ENCODE measurements around the gene SETX.

SETX gene

DNA sequence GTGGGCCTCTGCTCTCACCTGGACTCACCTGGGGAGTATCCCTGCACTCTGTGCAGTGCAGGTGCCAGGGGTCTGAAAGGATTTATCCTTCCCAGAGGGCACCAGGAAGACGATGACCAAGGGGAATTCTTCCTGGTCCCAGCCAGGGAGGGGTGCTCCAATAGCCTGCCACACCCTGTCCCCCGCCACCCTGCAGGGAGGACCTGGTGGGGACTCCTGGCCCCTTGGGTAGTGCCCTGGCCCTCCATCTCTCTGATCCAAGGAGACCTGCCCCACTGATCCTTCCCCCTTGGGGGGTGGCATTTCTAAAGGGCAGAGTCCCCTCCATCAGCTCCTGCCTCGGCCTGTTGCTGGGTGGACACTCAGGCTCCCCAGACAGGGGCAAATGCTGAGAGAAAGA lies 122.3 kb downstream of the SETX start:
- TF ChIP-seq, protein P1, sequence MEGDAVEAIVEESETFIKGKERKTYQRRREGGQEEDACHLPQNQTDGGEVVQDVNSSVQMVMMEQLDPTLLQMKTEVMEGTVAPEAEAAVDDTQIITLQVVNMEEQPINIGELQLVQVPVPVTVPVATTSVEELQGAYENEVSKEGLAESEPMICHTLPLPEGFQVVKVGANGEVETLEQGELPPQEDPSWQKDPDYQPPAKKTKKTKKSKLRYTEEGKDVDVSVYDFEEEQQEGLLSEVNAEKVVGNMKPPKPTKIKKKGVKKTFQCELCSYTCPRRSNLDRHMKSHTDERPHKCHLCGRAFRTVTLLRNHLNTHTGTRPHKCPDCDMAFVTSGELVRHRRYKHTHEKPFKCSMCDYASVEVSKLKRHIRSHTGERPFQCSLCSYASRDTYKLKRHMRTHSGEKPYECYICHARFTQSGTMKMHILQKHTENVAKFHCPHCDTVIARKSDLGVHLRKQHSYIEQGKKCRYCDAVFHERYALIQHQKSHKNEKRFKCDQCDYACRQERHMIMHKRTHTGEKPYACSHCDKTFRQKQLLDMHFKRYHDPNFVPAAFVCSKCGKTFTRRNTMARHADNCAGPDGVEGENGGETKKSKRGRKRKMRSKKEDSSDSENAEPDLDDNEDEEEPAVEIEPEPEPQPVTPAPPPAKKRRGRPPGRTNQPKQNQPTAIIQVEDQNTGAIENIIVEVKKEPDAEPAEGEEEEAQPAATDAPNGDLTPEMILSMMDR (IDR thresholded peaks at IDR 0.05; ENCODE audit: unreplicated experiment in 3 of 3) = no peak
- no peak overlapping the region for H3K27ac Mint-ChIP-seq
- no peak overlapping the region for H3K4me3 Mint-ChIP-seq
- H3K27me3 Mint-ChIP-seq (ENCODE audit: low read depth) = peaks cover 51% of the 10 kb centered on the region
- no peaks in the 10 kb centered on the region for H3K36me3 Mint-ChIP-seq (ENCODE audit: low read depth)
- no peaks in the 10 kb centered on the region for H3K9me3 Mint-ChIP-seq
- H3K4me1 Mint-ChIP-seq = peaks cover 11% of the 10 kb centered on the region

DNA sequence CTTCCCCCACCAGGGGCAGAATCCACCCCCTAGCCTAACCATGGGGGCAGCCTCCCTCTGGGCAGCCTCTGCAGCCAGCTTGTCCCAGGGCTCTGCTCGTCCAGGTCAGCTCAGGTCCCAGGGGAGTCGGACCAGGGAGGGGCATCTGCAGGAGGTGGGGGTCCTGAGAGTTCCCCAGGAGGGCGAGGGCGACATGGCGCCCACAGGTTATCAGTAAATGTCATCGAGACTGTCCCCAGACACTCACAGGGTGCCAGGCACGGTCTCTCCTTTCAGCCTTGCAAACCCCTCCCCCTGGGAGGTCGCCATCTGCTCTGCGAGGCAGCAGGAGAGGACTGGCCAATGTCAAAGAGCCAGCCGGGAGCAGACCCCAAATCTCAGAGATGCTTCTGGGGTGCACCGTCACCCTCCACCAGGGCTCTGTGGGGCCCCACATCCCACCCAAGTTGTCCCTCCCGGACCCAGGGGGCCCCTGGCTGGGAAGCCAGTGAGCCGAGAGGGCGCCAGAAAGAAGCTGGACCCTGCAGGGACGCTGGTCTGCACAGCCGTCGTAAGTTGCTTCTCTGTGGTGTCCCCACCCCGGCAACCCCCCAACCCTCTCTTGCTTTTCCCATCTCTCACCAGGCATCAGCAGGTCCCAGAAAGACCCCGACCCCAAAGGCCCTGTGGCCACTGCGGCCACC lies 123.6 kb downstream of the SETX start:
- TF ChIP-seq, protein P1 (IDR thresholded peaks at IDR 0.05; ENCODE audit: unreplicated experiment in 3 of 3) = no peak

DNA sequence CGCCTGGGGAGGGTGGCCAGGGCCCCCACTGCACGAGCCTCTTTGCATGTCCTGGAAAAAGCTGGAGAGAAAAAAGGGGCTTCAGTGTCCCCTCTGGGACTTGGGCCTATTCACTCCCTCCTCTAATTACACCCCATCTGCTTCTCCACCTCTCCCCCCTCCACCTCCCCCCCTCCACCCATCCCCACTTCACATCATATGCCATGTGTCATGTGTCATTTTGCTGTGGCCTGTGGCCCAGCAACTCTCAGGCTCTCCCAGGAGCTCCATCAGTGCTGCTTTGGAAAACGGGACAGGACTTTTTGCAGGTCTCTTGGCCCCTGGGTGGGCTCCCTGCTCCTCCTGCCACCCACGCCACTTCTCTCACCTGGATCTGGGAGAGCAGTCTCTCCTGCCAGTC lies 124.2 kb downstream of the SETX start:
- Mint-ChIP-seq H3K27me3 (ENCODE audit: low read depth) (peaks cover 41% of the 10 kb centered on the region), H3K4me3 (no peak overlapping the region), H3K36me3 (ENCODE audit: low read depth) (no peaks in the 10 kb centered on the region), H3K27ac (no peak overlapping the region), H3K9me3 (no peaks in the 10 kb centered on the region), H3K4me1 (peaks cover 11% of the 10 kb centered on the region)
- TF ChIP-seq, protein P1 (IDR thresholded peaks at IDR 0.05; ENCODE audit: unreplicated experiment in 3 of 3) = no peak

More for the DNA sequence above, 123.6 kb downstream of the SETX start:
- H3K27me3 Mint-ChIP-seq (ENCODE audit: low read depth) = peaks cover 41% of the 10 kb centered on the region
- peaks cover 11% of the 10 kb centered on the region for H3K4me1 Mint-ChIP-seq
- H3K4me3 Mint-ChIP-seq = no peak overlapping the region
- no peaks in the 10 kb centered on the region for H3K36me3 Mint-ChIP-seq (ENCODE audit: low read depth)
- no peaks in the 10 kb centered on the region for H3K9me3 Mint-ChIP-seq
- no peak overlapping the region for H3K27ac Mint-ChIP-seq

DNA sequence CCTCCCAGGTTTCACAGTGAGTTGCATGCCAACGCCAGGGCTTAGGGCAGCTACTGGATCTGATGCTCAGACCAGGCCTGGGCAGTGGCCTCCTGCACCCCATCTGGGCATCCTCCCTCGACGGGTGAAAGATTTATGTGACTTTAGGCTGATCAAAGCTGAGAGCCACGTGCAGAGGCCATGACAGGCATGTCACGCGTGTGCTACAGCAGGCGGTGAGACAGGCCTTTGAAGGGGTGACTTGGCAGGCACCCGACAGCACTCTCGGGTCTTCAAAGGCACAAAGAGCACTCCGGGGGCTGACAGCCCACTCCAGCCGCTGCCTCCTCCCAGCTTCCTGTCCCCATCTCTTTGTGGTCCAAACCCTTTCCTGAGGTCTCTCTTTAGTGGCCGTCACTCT lies 126.7 kb downstream of the SETX start:
- TF ChIP-seq, protein P1 (IDR thresholded peaks at IDR 0.05; ENCODE audit: unreplicated experiment in 3 of 3) = no peak
- Mint-ChIP-seq H3K27ac (no peak overlapping the region), H3K9me3 (no peaks in the 10 kb centered on the region), H3K4me1 (peaks cover 2% of the 10 kb centered on the region), H3K4me3 (no peak overlapping the region), H3K27me3 (ENCODE audit: low read depth) (peaks cover 44% of the 10 kb centered on the region), H3K36me3 (ENCODE audit: low read depth) (no peaks in the 10 kb centered on the region)

DNA sequence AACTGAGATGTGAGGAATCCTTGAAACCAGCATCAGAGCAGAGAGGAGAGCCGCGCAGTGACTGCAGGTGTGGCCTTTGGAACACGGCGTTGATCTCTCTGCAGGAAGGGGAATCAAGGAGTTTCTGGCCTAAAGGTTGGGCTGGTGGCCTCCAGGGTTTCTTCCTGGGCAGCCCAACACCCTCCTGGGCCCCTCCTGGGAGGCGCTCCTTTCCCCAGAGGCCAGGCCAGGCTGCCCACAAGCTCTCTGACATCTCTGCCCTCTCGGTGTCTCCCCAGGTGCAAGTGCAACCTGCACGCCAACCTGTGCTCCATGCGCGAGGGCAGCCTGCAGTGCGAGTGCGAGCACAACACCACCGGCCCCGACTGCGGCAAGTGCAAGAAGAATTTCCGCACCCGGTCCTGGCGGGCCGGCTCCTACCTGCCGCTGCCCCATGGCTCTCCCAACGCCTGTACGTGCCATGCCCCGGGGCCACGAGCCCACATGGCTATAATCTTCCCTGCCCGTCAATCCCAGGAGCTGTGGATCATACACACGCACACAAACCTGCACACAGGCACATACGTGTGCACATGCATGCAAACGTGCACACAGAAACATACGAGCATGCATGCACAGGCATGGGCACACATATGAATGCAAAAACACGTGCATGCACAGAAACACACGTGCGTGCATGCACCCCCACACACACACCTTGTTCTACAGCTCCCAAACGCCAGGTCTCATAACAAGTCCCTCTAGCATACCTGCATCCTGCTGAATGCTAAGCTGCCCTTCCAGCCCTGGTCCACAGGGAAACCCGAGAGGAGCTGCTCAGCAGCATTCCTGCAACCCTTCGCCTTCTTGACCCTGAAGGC lies 128.0 kb downstream of the SETX start:
- Mint-ChIP-seq H3K4me3 (no peak overlapping the region), H3K27ac (no peak overlapping the region), H3K4me1 (no peaks in the 10 kb centered on the region), H3K36me3 (ENCODE audit: low read depth) (no peaks in the 10 kb centered on the region), H3K27me3 (ENCODE audit: low read depth) (peaks cover 55% of the 10 kb centered on the region), H3K9me3 (no peaks in the 10 kb centered on the region)
- TF ChIP-seq, protein P1 (IDR thresholded peaks at IDR 0.05; ENCODE audit: unreplicated experiment in 3 of 3) = no peak
